PC-9 (cell line): ENCODE data around the gene SLIT1.
A peak's percentile ranks its signal among the peaks of the same experiment; 100 is the strongest.

ENCODE experiments used
- EZH2 ChIP-seq: fragments of 200-600 bp; sonication (generic); IDR thresholded peaks from 2 replicates; pipeline ENCODE4 v1.8.0; 2017; ENCODE audit warnings: antibody characterized with exemption, low read depth
- TF ChIP-seq, protein P1 (sequence below): fragments of 200-600 bp; sonication (generic); conservative IDR thresholded peaks from 2 replicates; pipeline ENCODE4 v1.6.1; 2017; ENCODE audit warnings: mixed run types, antibody characterized with exemption, mild to moderate bottlenecking, moderate library complexity

DNA sequence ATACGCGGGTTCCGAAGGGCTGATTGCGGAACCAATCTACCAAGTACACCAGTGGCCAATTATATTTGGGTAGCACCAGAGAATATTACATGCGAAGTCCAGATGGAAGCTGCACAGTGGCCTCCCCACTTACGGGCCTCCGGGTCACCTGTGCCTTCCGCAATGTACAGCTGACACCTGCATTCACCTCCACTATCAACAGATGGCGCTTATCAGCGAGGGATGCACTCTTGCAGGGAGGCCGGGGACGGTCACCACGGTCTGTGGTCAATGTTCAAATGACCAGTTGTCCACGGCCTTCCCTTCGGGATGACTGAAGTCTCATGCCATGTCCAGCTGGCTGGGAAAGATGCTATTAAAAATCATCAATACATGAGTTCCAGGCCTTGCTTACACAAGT, 47.6 kb downstream of the SLIT1 start:
- TF ChIP-seq, protein P1, sequence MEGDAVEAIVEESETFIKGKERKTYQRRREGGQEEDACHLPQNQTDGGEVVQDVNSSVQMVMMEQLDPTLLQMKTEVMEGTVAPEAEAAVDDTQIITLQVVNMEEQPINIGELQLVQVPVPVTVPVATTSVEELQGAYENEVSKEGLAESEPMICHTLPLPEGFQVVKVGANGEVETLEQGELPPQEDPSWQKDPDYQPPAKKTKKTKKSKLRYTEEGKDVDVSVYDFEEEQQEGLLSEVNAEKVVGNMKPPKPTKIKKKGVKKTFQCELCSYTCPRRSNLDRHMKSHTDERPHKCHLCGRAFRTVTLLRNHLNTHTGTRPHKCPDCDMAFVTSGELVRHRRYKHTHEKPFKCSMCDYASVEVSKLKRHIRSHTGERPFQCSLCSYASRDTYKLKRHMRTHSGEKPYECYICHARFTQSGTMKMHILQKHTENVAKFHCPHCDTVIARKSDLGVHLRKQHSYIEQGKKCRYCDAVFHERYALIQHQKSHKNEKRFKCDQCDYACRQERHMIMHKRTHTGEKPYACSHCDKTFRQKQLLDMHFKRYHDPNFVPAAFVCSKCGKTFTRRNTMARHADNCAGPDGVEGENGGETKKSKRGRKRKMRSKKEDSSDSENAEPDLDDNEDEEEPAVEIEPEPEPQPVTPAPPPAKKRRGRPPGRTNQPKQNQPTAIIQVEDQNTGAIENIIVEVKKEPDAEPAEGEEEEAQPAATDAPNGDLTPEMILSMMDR: peak; percentile 29; the same call in 1 of the 2 replicates
- no peak for TF ChIP-seq EZH2
